Endothelial cell of hepatic sinusoid (primary cell): ENCODE results near the gene NLRP6.
"Not testable (repeated sequence)": the region's sequence is repeated elsewhere in the genome, so short reads cannot be mapped to it uniquely, and the experiment has no call there.

Experiments
- in situ Hi-C: cut with HindIII; loops from 2 replicates; pipeline ENCODE4 v1.10.0; 2017; ENCODE audit warnings: low sequenced_read_pairs

NLRP6 gene

DNA sequence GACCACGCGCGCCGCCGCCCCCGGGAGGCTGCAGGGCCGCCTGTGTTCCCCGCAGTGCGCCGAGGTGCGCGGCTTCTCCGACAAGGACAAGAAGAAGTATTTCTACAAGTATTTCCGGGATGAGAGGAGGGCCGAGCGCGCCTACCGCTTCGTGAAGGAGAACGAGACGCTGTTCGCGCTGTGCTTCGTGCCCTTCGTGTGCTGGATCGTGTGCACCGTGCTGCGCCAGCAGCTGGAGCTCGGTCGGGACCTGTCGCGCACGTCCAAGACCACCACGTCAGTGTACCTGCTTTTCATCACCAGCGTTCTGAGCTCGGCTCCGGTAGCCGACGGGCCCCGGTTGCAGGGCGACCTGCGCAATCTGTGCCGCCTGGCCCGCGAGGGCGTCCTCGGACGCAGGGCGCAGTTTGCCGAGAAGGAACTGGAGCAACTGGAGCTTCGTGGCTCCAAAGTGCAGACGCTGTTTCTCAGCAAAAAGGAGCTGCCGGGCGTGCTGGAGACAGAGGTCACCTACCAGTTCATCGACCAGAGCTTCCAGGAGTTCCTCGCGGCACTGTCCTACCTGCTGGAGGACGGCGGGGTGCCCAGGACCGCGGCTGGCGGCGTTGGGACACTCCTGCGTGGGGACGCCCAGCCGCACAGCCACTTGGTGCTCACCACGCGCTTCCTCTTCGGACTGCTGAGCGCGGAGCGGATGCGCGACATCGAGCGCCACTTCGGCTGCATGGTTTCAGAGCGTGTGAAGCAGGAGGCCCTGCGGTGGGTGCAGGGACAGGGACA is 2.7 kb downstream of the NLRP6 start:
- in situ Hi-C loops, result no loop called here

DNA sequence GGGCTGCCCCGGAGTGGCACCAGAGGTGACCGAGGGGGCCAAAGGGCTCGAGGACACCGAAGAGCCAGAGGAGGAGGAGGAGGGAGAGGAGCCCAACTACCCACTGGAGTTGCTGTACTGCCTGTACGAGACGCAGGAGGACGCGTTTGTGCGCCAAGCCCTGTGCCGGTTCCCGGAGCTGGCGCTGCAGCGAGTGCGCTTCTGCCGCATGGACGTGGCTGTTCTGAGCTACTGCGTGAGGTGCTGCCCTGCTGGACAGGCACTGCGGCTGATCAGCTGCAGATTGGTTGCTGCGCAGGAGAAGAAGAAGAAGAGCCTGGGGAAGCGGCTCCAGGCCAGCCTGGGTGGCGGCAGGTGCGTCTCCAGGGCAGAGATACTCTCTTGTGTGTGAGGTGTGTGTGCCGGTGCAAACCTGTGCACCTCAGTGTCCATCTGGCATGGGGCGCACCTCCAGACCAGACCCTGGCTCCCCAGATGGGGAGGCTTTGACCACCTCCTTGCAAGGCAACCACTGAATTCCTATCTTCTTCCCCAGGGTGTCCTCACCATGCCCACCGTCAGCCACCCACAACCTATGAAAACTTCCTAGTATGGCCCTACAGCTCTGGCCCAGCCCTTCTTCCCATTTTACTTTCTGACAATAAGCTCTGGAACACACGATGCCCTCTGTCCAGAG is 3.4 kb downstream of the NLRP6 start:
- in situ Hi-C loops, result no loop called here

DNA sequence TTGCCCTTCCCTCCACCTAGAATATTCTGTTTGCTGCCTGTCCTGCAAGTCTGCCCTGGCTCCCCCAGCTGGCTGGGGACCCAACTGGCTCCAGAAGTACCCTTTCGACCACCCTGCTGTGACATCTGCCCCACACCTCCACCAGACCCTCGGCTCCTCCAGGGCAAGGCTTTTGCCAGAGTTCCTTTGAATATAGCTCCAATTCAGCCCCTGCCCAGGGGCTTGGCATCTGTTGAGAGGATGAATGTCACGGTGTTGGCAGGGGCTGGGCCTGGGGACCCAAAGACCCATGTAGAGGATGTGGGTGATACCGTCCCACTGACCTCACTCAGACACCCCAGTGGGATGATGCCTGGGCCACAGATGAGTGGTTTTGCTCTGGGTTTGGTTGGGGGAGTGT is 4.0 kb downstream of the NLRP6 start:
- in situ Hi-C loops, result no loop called here

DNA sequence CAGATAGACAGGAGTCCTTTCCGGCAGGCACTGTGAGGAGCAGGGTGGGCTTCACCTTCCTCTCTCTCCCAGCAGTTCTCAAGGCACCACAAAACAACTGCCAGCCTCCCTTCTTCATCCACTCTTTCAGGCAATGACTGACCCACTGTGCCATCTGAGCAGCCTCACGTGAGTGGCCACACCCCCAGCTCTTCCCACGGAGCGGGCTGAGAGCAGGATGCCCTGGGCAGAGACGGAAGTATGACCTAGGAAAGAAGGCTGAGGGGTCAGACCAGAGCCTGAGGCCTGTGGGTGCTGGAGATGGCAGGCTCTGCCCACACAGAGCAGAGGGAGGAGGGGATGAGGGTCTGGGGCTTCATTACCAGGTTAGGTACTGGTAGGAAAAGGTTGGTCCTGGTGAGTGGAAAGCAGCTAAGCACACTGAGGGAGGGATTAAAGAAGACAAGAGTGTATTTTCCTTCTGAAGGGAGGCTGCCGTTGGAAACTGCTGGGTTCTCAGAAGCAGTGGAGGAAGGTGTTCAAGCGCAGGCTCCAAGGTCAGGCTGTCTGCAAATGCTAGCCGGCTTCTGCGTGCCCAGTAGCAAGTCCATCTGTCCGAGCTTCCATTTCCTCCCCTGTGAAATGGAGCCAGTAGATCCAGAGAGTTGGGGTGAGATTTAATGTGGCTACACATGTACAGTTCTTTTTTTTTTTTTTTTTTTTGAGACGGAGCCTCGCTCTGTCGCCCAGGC is 4.6 kb downstream of the NLRP6 start:
- in situ Hi-C loops, result no loop called here

DNA sequence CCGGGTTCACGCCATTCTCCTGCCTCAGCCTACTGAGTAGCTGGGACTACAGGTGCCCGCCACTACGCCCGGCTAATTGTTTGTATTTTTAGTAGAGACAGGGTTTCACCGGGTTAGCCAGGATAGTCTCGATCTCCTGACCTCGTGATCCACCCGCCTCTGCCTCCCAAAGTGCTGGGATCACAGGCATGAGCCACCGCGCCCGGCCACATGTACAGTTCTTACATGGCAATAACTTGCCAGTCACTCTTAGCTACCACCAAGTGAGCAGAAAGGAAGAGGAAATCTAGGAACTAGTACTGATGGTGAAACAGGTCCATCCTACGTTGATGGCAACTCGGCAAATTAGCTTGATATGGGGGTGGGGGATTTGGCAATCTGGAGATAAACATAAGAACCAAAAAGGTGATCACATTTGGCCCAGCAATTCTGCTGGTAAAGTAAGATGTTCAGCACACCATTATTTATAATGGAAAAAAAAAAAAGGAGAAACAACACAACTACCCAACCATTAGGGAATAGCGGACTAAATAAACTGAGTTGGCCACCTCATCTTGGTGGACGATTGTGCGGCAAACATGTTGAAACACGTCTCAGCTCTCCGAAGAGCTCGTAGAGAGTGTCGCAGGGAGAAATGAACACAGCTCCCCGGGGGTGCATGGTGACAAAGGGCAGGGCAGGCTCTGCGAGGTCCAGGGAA is 5.3 kb downstream of the NLRP6 start:
- in situ Hi-C loops, result no loop called here

DNA sequence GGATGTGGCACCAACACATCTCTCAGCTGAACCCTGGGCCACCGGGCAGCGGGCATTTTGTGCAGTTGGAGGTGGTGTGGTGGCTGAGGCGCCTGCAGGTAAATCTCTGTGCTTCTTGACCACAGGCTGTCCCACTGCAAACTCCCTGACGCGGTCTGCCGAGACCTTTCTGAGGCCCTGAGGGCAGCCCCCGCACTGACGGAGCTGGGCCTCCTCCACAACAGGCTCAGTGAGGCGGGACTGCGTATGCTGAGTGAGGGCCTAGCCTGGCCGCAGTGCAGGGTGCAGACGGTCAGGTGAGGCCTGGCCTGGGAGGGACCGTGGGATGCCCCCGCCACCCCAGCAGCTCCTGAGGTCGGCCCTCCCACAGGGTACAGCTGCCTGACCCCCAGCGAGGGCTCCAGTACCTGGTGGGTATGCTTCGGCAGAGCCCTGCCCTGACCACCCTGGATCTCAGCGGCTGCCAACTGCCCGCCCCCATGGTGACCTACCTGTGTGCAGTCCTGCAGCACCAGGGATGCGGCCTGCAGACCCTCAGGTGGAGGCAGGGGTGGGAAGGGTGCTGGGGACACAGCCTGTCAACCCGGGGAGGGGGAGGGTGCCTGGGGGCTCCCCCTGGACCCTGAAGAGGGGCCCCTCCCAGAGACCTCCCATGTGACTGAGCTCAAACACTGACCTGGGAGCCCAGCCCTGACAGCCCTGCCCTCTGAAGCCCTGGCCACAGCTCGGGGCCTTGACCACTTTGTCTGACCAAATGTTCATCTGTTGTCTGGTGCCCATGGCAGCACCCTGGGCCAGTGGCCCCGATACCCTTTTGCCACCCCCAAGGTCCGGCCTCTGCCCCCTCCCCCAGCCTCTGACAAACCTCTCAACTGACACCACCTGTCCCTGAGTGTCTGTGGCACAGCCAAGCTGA is 6.2 kb downstream of the NLRP6 start:
- in situ Hi-C loops, result no loop called here

DNA sequence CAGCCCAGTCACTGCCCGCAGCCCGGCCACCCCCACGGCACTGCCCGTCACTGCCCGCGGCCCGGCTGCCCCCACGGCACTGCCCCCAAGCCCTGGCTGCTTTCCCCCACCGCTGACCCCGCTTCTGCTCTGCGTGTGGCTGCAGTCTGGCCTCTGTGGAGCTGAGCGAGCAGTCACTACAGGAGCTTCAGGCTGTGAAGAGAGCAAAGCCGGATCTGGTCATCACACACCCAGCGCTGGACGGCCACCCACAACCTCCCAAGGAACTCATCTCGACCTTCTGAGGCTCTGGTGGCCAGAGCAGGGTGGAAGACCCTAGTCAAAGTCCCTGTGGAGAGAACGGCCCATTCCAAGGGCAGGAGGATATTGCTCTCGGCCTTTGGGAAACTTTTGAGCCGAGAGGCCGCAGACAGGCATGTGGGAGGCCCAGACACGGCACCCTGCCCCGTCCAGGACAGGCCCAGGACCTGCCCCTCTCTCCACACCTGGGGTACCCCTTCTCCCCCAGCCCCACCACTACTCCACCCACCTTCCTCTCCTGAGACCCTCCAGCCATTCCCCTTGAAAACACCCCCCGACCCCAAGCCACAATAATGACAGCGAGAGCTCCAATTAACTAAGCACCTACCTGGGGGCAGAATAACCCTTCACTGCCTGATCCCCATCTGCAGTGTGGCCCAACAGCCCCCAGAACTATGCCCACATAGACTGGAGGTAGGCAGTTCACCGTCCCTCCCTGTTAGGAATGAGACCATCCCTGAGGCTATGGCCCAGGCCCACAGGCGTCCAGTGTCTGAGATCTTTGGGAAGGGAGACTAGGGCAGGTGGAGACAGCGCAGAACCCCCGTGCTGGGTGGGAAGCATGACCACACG is 7.0 kb downstream of the NLRP6 start:
- in situ Hi-C loops, result no loop called here

DNA sequence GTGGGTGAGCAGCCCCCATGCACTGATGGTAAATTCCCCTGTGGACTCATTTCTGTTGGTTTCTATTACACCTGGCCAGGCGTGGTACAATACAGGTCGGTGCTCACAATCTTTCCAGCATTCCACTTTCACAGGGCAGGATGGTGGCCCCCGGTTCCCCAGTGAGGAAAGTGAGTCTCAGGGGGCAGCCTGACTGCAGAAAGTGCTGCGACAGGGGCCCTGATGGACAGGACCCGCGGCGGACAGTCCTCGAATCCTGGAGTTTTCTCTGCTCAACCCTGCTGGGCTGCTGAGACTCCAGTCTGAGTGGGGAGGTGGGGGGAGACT is 7.7 kb downstream of the NLRP6 start:
- in situ Hi-C loops, result no loop called here

DNA sequence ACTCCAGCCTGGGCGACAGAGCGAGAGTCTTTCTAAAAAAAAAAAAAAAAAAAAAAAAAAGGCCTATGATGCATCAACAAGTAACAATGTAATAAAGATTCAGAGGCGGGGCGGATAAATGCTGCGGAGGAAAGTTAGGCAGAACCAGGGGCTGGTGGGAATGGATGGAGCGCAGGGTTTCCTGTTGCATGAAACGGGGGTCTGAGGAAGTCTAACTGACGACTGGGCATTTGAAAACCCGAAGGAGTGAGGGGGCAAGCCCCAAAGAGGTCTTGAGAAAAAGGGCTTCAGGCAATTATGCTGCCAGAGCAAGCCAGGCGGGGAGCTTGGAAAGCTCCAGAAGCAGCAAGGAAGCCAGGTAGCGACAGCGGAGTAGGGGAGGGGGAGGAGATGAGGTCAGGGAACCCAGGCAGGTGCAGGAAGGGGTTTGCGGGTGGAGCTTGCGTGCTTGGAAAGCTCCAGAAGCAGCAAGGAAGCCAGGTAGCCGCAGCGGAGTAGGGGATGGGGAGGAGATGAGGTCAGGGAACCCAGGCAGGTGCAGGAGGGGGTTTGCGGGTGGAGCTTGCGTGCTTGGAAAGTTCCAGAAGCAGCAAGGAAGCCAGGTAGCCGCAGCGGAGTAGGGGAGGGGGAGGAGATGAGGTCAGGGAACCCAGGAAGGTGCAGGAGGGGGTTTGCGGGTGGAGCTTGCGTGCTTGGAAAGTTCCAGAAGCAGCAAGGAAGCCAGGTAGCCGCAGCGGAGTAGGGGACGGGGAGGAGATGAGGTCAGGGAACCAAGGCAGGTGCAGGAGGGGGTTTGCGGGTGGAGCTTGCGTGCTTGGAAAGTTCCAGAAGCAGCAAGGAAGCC is 9.0 kb downstream of the NLRP6 start:
- in situ Hi-C loops, result not testable (repeated sequence)

DNA sequence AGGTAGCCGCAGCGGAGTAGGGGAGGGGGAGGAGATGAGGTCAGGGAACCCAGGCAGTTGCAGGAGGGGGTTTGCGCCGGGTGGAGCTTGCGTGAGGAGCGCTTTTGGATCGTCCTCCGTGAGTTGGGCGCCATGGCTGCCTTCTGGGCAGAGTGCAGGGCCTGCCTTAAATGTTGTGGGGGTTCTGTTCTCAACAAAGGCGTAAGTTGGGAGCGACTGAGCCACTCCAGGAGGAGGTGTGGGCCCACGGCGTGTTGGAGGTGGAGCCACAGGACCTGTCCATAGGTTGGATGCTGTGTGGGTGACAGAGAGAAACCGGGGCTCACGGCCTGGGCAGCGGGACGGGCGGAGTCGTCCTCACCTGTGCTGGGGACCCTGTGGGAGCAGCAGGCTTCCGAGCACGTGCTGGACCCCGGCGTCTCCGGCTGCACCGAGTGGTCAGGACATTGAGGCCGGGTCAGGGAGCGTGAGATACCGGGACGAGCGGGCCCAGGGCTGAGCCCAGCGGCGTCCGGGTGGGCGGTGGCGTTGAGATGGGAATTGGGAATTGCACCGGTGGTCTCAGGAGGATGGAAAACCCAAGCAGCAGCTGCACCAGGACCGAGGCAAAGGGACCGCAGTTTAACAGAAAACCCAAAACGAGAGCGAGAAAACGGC is 9.7 kb downstream of the NLRP6 start:
- in situ Hi-C loops, result no loop called here

DNA sequence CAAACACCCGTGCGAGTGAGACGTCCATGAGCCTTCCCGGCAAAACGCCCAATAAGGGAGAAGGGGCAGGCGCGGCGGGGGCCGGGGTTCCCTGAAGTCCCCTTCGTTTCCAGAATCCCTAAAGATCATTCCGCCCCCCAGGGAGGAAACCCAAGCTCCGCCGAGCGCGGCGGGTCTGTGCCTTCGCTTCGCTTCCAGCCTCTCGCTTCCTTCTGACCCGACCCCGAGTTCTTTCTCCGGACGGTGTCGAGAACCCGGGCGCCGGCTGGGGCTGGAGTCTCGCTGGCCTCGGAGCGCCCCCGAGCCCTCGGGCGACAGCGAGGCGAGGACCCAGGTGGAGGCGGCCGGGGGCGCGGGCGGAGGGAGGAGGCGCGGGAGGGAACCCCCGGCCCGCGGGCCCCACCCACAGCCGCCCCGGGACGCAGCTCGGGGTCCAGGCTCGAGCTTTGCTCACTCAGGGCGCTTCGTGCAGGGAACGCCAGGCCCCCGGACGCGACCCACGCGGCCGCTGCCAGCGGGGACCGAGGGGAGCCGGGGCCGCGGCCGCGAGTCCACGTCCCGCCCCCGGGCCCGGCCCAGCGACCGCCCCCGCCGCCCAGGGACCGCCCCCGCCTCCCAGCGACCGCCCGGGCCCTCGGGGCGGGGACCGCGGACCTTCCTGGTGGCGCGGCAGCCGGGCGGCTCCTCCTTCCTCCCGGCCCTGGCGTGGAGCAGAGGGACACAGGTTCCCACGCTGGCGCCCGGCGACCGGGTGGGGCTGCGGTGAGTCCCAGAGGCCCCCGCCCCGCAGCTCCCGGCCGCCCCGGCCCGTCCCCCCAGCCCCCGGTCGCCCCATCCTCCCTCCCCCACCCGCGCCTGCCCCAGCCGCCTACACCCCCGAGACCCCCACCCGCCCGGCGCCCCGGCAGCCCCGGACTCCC is 10.5 kb downstream of the NLRP6 start, which contains the start of gene PGGHG:
PGGHG (plus strand) TSS at position 649 of the 920 bp plus-strand sequence. CDS start 691 bp downstream, outside the sequence.
- in situ Hi-C loops, result no loop called here

DNA sequence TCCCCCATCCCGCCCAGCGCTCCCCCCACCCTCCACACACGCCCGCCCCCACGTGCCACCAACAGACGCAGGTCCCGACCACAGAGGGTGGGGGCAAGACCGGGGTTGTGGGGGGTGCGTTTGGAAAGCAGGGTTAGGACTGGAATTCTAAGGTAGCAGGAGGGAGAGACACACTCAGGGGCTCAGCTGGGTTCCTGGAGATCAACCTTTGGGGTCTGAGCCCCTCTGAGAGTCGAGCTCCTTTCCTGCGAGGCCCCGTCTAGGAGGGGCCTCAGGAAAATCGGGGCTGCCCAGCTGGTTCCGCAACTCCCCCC is 11.1 kb downstream of the NLRP6 start:
- in situ Hi-C loops, result no loop called here

DNA sequence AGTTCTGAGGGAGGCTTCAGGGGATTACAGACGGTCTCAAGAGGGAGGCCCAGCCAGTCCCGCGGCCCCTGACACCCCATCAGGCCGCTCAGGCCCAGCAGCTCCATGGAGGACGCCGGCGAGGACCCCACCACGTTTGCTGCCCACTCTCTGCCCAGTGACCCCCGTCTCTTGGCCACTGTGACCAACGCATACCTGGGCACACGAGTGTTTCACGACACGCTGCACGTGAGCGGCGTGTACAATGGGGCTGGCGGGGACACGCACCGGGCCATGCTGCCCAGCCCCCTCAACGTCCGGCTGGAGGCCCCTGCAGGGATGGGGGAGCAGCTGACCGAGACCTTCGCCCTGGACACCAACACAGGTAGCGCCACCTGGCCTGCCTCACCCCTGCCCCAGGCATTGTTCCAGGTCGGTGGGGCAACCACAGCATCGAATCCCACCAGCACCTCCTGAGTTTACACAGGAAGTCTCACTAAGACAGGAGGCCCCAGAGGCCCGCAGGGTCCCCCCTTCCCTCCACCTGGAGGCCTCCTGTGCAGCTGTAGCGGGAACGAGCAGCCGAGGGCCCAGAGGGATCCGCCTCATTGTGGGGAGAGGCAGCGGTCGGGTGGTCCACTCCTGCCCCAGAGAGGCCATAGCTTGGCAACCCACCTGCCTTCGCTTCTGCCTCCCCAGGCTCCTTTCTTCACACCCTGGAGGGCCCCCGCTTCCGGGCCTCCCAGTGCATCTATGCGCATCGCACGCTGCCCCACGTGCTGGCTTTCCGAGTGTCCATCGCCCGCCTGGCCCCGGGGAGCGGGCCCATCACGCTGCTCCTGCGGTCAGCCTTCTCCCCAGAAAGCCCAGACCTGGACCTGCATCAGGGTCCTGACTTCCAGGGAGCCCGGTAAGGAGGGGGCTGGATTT is 11.8 kb downstream of the NLRP6 start:
- in situ Hi-C loops, result no loop called here

DNA sequence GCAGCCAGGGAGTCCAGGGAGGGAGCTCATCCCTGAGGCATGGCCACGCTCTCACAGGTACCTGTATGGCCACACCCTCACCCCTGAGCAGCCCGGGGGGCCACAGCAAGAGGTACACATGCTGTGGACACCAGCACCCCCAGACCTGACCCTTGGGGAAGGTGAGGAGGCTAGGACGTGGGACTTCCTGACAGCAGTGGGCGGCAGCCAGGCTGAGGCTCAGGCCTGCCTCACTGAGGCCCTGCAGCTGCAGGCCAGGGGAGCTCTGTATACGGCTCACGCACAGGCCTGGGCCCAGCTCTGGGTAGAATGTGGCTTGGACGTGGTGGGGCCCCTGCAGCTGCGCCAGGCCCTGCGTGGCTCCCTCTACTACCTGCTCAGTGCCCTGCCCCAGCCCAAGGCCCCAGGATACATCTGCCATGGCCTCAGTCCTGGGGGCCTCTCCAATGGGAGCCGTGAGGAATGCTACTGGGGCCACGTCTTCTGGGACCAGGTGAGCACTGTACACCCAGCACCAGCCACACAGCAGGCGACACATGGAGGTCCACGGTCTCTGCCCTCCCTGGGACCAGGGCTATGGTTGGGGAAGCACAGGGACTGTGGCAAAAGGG is 12.5 kb downstream of the NLRP6 start:
- in situ Hi-C loops, result no loop called here
